ENCODE measurements around the gene SLC5A5. TPM values are rescaled to one million over a fixed set of nuclear protein-coding genes. Genes with fewer than 3 reads are reported as not detected.

SLC5A5 gene
- total and polyA plus RNA-seq, 10 of the 15 experiments (the other 5 are each of a cell fraction or from before 2014, with no cell fraction given): 0.02 to 0.08 (median 0.05) TPM; not detected in 3

DNA sequence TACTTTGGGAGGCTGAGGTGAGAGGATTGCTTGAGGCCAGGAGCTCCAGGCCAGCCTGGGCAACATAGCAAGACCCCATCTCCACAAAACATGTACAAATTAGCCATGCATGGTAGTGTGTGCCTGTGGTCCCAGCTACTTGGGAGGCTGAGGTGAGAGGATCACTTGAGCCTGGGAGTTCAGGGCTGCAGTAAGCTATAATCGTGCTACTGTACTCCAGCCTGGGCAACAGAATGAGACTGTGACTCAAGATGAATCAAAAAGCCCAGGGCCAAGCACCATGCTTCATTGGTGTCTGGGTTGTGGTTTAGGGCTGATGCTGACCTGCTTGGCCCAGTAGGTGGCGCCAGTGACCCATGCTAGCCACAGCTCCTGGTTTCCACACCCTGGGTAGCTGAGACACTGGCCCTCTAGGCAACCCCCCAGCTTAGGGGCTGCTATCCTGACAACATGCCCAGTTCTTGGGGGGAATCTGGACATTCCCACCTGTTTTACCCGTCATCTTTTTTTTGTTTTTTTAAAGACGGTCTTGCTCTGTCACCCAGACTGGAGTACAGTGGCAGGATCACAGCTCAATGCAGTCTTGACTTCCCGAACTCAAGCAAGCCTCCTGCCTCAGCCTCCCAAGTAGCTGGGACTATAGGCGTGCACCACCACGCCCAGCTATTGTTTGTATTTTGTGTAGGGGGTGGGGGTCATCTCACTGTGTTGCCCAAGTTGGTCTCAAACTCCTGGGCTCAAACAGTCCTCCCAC, 66.5 kb downstream of the SLC5A5 start (continued):
- TF ChIP-seq, protein P1, sequence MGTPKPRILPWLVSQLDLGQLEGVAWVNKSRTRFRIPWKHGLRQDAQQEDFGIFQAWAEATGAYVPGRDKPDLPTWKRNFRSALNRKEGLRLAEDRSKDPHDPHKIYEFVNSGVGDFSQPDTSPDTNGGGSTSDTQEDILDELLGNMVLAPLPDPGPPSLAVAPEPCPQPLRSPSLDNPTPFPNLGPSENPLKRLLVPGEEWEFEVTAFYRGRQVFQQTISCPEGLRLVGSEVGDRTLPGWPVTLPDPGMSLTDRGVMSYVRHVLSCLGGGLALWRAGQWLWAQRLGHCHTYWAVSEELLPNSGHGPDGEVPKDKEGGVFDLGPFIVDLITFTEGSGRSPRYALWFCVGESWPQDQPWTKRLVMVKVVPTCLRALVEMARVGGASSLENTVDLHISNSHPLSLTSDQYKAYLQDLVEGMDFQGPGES (IDR thresholded peaks at IDR 0.05): no peak
- TF ChIP-seq SREBF2 (IDR thresholded peaks at IDR 0.05; ENCODE audit: low read length) (no peak), SPI1 (IDR thresholded peaks at IDR 0.05; ENCODE audit: borderline replicate concordance, insufficient read depth, low read depth, low read length) (no peak), KAT2A (conservative IDR thresholded peaks at IDR 0.05; ENCODE audit: control insufficient read depth, low read depth, low read length) (no peak), BRCA1 (IDR thresholded peaks at IDR 0.05; ENCODE audit: low read depth, low read length) (no peak), BHLHE40 (IDR thresholded peaks at IDR 0.05; ENCODE audit: borderline replicate concordance in 1 of 2, low read depth in 2 of 2, low read length in 1 of 2) (no peak), YY1 (IDR thresholded peaks at IDR 0.05; ENCODE audit: low read depth, low read length) (peak; percentile 82), RFX5 (IDR thresholded peaks at IDR 0.05; ENCODE audit: low read depth, low read length) (no peak), ZSCAN29 (IDR thresholded peaks at IDR 0.05) (no peak), ESRRA (IDR thresholded peaks at IDR 0.05; ENCODE audit: low read length) (no peak; the same call in 1 of the 2 replicates), RUNX3 (IDR thresholded peaks at IDR 0.05; ENCODE audit: low read length) (peak; percentile 97), CBX5 (IDR thresholded peaks at IDR 0.05; ENCODE audit: low read depth) (no peak), MXI1 (IDR thresholded peaks at IDR 0.05; ENCODE audit: low read depth, low read length) (no peak), NR2C2 (IDR thresholded peaks at IDR 0.05; ENCODE audit: borderline replicate concordance, control insufficient read depth, insufficient read length, low read depth) (no peak), ZNF274 (IDR thresholded peaks at IDR 0.05; ENCODE audit: insufficient read depth, insufficient read length) (no peak), SRF (IDR thresholded peaks at IDR 0.05; ENCODE audit: low read depth in 2 of 2, low read length in 2 of 2) (no peak), FOXK2 (IDR thresholded peaks at IDR 0.05) (no peak), SMARCA5 (IDR thresholded peaks at IDR 0.05) (no peak)
- TF ChIP-seq, protein P2, sequence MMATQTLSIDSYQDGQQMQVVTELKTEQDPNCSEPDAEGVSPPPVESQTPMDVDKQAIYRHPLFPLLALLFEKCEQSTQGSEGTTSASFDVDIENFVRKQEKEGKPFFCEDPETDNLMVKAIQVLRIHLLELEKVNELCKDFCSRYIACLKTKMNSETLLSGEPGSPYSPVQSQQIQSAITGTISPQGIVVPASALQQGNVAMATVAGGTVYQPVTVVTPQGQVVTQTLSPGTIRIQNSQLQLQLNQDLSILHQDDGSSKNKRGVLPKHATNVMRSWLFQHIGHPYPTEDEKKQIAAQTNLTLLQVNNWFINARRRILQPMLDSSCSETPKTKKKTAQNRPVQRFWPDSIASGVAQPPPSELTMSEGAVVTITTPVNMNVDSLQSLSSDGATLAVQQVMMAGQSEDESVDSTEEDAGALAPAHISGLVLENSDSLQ (IDR thresholded peaks at IDR 0.05): no peak
- TF ChIP-seq, protein P3, sequence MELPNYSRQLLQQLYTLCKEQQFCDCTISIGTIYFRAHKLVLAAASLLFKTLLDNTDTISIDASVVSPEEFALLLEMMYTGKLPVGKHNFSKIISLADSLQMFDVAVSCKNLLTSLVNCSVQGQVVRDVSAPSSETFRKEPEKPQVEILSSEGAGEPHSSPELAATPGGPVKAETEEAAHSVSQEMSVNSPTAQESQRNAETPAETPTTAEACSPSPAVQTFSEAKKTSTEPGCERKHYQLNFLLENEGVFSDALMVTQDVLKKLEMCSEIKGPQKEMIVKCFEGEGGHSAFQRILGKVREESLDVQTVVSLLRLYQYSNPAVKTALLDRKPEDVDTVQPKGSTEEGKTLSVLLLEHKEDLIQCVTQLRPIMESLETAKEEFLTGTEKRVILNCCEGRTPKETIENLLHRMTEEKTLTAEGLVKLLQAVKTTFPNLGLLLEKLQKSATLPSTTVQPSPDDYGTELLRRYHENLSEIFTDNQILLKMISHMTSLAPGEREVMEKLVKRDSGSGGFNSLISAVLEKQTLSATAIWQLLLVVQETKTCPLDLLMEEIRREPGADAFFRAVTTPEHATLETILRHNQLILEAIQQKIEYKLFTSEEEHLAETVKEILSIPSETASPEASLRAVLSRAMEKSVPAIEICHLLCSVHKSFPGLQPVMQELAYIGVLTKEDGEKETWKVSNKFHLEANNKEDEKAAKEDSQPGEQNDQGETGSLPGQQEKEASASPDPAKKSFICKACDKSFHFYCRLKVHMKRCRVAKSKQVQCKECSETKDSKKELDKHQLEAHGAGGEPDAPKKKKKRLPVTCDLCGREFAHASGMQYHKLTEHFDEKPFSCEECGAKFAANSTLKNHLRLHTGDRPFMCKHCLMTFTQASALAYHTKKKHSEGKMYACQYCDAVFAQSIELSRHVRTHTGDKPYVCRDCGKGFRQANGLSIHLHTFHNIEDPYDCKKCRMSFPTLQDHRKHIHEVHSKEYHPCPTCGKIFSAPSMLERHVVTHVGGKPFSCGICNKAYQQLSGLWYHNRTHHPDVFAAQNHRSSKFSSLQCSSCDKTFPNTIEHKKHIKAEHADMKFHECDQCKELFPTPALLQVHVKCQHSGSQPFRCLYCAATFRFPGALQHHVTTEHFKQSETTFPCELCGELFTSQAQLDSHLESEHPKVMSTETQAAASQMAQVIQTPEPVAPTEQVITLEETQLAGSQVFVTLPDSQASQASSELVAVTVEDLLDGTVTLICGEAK (IDR thresholded peaks at IDR 0.05; ENCODE audit: borderline replicate concordance): no peak
- TF ChIP-seq, protein P4, sequence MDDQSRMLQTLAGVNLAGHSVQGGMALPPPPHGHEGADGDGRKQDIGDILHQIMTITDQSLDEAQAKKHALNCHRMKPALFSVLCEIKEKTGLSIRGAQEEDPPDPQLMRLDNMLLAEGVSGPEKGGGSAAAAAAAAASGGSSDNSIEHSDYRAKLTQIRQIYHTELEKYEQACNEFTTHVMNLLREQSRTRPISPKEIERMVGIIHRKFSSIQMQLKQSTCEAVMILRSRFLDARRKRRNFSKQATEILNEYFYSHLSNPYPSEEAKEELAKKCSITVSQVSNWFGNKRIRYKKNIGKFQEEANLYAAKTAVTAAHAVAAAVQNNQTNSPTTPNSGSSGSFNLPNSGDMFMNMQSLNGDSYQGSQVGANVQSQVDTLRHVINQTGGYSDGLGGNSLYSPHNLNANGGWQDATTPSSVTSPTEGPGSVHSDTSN (IDR thresholded peaks at IDR 0.05; ENCODE audit: insufficient replicate concordance, low read depth, low read length): no peak
- TF ChIP-seq, protein P5, sequence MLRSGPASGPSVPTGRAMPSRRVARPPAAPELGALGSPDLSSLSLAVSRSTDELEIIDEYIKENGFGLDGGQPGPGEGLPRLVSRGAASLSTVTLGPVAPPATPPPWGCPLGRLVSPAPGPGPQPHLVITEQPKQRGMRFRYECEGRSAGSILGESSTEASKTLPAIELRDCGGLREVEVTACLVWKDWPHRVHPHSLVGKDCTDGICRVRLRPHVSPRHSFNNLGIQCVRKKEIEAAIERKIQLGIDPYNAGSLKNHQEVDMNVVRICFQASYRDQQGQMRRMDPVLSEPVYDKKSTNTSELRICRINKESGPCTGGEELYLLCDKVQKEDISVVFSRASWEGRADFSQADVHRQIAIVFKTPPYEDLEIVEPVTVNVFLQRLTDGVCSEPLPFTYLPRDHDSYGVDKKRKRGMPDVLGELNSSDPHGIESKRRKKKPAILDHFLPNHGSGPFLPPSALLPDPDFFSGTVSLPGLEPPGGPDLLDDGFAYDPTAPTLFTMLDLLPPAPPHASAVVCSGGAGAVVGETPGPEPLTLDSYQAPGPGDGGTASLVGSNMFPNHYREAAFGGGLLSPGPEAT (IDR thresholded peaks at IDR 0.05; ENCODE audit: low read depth): no peak
